SH-SY5Y (cell line): ENCODE results near the gene TRIM25.

Source experiments
- GATA2 ChIP-seq: IDR thresholded peaks from 2 replicates; pipeline ENCODE4 v1.6.1; 2011; ENCODE audit warnings: mild to moderate bottlenecking, low read depth, low read length
- GATA3 ChIP-seq: IDR thresholded peaks from 2 replicates; pipeline ENCODE4 v1.6.1; 2011; ENCODE audit warnings: low read depth, mild to moderate bottlenecking, low read length, moderate library complexity

TRIM25 gene

GRCh38 chr17:56876766-56877179 is 37.1 kb downstream of the TRIM25 start:
- TF ChIP-seq GATA3, result no peak
- no peak for TF ChIP-seq GATA2

- TF ChIP-seq GATA3, result no peak
- no peak for TF ChIP-seq GATA2
Observed at GRCh38 chr17:56870081-56870651, 43.7 kb downstream of the TRIM25 start.

GRCh38 chr17:56868716-56869115 is 45.1 kb downstream of the TRIM25 start:
- no peak for TF ChIP-seq GATA3
- TF ChIP-seq GATA2, result no peak

GRCh38 chr17:56867948-56868376 is 45.9 kb downstream of the TRIM25 start:
- TF ChIP-seq GATA3, result no peak
- TF ChIP-seq GATA2, result no peak

- TF ChIP-seq GATA3 (no peak), GATA2 (no peak)
Observed at GRCh38 chr17:56866496-56866895, 47.4 kb downstream of the TRIM25 start.

- no peak; the same call in 1 of the 2 replicates for TF ChIP-seq GATA2
Observed at GRCh38 chr17:56866076-56866475, 47.8 kb downstream of the TRIM25 start.

GRCh38 chr17:56863974-56864373 is 49.9 kb downstream of the TRIM25 start:
- TF ChIP-seq GATA3, result no peak
- no peak for TF ChIP-seq GATA2

- TF ChIP-seq GATA3 (no peak), GATA2 (no peak)
Observed at GRCh38 chr17:56861899-56862298, 52.0 kb downstream of the TRIM25 start.

- TF ChIP-seq GATA2 (no peak), GATA3 (no peak)
Observed at GRCh38 chr17:56851008-56851407, 62.8 kb downstream of the TRIM25 start.

GRCh38 chr17:56850591-56850990 is 63.3 kb downstream of the TRIM25 start:
- TF ChIP-seq GATA3 (no peak), GATA2 (no peak)

GRCh38 chr17:56849131-56849530 is 64.7 kb downstream of the TRIM25 start:
- TF ChIP-seq GATA3 (no peak), GATA2 (no peak)

- TF ChIP-seq GATA3, result no peak
- no peak for TF ChIP-seq GATA2
Observed at GRCh38 chr17:56847106-56847505, 66.7 kb downstream of the TRIM25 start.

GRCh38 chr17:56845934-56846333 is 67.9 kb downstream of the TRIM25 start:
- TF ChIP-seq GATA2, result no peak

GRCh38 chr17:56842577-56842976 is 71.3 kb downstream of the TRIM25 start:
- TF ChIP-seq GATA3, result no peak
- TF ChIP-seq GATA2, result no peak

- no peak for TF ChIP-seq GATA3
- no peak for TF ChIP-seq GATA2
Observed at GRCh38 chr17:56838687-56839086, 75.2 kb downstream of the TRIM25 start.
